K562 (cell line): ENCODE results near the gene OSBPL1A.

ENCODE experiments used
- FOXJ3 ChIP-seq: sonication (generic); formaldehyde crosslinking; IDR thresholded peaks from 2 replicates; pipeline ENCODE4 v1.4.0; 2020; ENCODE audit warnings: mild to moderate bottlenecking, missing genetic modification reagents
- RFX1 ChIP-seq: fragments of 450-650 bp; IDR thresholded peaks from 2 replicates; pipeline ENCODE4 v1.6.1; 2016; ENCODE audit warnings: mild to moderate bottlenecking, moderate library complexity

DNA sequence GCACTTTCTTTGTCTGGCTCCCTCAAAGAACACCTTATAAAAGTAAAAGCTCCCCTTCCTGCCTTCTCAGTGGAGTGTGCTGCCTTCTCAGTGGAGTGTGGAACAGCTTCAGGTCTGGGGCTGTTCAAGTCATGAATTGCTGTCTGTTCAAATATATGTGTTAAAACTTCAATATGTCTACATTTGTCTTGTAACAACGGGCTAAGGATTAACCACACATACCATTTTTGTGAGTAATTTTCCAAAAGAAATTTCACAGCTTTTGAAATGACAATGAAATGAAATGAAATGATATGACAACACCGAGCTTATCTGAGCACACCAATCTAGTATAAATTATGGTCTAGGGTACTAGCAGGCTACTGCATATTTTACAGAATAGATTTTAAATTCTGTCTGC is 215.8 kb downstream of the OSBPL1A start:
- TF ChIP-seq RFX1, result no peak
- no peak for TF ChIP-seq FOXJ3
